Keratinocyte (primary cell): Measurements from ENCODE around the gene ADRB2.
"Not testable (repeated sequence)": the region's sequence is repeated elsewhere in the genome, so short reads cannot be mapped to it uniquely, and the experiment has no call there.

Experiments
- EZH2 ChIP-seq: IDR thresholded peaks from one replicate; pipeline ENCODE4 v1.6.1; 2012; ENCODE audit warnings: inconsistent platforms, mild to moderate bottlenecking, low read length, moderate library complexity
- TF ChIP-seq, protein P1 (sequence below), 3 experiments: IDR thresholded peaks in 1 of 3; conservative IDR thresholded peaks in 1 of 3; optimal IDR thresholded peaks in 1 of 3; 2 replicates in 2 of 3; 3 replicates in 1 of 3; pipeline versions ENCODE3 to v1.5.1; 2011; ENCODE audit warnings: low read length in 3 of 3, mild to moderate bottlenecking in 3 of 3, moderate library complexity in 2 of 3, control low read depth in 1 of 3, inconsistent platforms in 1 of 3; ENCODE audit not compliant: insufficient read depth in 2 of 3; ENCODE audit errors: extremely low read depth in 1 of 3

DNA sequence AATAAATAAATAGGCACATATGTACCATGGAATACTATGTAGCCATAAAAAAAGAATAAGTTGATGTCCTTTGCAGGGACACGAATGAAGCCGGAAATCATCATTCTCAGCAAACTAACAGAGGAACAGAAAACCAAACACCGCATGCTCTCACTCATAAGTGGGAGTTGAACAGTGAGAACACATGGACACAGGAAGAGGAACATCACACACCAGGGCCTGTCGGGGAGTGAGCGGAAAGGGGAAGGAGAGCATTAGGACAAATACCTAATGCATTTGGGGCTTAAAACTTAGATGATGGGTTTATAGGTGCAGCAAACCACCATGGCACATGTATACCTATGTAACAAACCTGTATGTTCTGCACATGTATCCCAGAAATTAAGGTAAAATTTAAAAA is 51.0 kb downstream of the ADRB2 start:
- not testable (repeated sequence) for TF ChIP-seq EZH2
- TF ChIP-seq, protein P1, sequence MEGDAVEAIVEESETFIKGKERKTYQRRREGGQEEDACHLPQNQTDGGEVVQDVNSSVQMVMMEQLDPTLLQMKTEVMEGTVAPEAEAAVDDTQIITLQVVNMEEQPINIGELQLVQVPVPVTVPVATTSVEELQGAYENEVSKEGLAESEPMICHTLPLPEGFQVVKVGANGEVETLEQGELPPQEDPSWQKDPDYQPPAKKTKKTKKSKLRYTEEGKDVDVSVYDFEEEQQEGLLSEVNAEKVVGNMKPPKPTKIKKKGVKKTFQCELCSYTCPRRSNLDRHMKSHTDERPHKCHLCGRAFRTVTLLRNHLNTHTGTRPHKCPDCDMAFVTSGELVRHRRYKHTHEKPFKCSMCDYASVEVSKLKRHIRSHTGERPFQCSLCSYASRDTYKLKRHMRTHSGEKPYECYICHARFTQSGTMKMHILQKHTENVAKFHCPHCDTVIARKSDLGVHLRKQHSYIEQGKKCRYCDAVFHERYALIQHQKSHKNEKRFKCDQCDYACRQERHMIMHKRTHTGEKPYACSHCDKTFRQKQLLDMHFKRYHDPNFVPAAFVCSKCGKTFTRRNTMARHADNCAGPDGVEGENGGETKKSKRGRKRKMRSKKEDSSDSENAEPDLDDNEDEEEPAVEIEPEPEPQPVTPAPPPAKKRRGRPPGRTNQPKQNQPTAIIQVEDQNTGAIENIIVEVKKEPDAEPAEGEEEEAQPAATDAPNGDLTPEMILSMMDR (optimal IDR thresholded peaks at IDR 0.05 in 1 of 3, IDR thresholded peaks at IDR 0.05 in 1 of 3, conservative IDR thresholded peaks at IDR 0.05 in 1 of 3; ENCODE audit: extremely low read depth in 1 of 3, insufficient read depth in 2 of 3, low read length in 3 of 3): not testable (repeated sequence)
